GM18499 (cell line): ENCODE data around the gene SUGCT.
"Not testable (repeated sequence)": the region's sequence is repeated elsewhere in the genome, so short reads cannot be mapped to it uniquely, and the experiment has no call there.

ENCODE experiments used
- ATAC-seq: cut with Tn5 transposase; IDR thresholded peaks from one replicate; pipeline ENCODE4 v1.9.1; 2021; ENCODE audit warnings: moderate number of reproducible peaks; ENCODE audit not compliant: insufficient read depth, unreplicated experiment

The SUGCT gene

GRCh38 chr7:40595129-40595528 is 460.3 kb downstream of the SUGCT start:
- ATAC-seq: no peak

DNA sequence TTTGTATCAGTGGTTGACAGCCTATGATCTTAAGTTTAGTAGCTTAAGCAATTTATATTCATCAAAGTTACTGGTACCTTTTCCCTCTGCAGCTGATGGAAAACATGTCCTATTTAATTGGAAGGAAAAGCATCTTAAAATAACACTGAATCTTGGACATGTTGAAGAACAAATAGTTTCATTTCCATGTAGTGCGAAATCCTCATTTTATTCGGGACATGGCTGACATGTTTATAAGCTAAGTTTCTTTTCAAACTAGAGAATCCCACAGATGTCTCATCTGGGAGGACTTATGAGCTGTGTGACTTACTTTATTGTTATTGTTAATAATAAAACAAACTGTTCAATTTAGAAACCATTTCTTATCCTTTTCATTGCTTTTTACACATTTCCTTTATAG is 461.0 kb downstream of the SUGCT start:
- ATAC-seq: no peak

DNA sequence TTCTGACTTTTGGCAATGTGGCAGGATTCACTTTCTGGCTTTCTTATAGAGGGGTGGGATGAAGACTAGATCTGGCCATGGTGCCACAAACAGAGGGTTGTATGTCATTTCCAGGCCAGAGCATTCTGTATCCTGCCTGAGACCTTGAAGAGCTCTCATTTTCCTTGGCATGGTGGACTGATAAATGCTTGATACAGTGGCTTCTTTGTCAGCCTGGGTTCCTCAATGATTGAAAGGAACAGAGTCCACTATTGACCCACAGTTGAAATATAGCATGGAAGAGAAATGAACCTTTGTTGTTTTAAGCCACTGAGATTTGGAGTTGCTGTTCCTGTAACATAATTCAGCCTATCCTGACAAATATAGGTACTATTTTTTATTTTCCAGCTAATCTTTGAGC is 462.7 kb downstream of the SUGCT start:
- no peak for ATAC-seq

DNA sequence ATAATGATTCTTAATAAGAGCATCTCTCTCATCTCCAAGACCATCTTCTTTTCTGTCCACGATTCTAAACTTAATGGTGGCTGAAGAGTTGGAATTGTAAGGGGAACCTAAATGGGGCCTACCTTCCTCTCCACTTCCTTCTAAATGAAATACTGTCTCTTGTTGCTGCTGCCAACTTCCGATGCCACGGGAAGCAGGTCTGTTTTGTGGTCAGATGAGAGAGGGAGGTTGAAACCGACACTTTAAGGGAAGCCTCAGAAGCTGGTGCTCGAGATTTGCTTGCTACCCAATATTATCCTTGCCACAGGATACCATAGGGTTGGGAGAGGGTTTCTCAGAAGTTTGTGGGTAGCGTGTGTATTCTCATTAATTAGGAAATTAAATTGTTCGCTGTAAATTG is 464.1 kb downstream of the SUGCT start:
- no peak for ATAC-seq

GRCh38 chr7:40599836-40600235 is 465.0 kb downstream of the SUGCT start:
- ATAC-seq: no peak

GRCh38 chr7:40602351-40602750 is 467.5 kb downstream of the SUGCT start:
- not testable (repeated sequence) for ATAC-seq

- ATAC-seq: peak; percentile 57
Observed at GRCh38 chr7:40604601-40605438, 470.0 kb downstream of the SUGCT start.

GRCh38 chr7:40608321-40609075 is 473.7 kb downstream of the SUGCT start:
- no peak for ATAC-seq

DNA sequence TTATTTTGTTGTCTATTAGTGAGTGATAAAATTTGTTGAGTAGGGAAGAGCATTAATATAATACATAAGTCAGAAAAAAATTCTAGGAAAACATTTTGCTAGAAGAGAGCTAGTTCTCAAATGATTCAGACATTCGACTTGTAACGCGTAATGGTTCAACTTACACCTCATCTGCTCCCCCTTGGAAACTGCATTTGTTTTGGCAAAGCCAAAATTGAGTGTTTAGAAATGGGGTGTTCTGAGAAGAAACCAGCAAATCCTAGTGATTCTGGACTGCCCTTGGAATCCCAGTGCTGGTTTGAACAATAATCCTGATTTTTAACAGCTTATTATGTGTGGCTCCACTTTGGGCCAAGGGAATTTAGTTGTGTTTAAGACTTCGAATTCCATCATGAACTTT is 475.7 kb downstream of the SUGCT start:
- no peak for ATAC-seq

DNA sequence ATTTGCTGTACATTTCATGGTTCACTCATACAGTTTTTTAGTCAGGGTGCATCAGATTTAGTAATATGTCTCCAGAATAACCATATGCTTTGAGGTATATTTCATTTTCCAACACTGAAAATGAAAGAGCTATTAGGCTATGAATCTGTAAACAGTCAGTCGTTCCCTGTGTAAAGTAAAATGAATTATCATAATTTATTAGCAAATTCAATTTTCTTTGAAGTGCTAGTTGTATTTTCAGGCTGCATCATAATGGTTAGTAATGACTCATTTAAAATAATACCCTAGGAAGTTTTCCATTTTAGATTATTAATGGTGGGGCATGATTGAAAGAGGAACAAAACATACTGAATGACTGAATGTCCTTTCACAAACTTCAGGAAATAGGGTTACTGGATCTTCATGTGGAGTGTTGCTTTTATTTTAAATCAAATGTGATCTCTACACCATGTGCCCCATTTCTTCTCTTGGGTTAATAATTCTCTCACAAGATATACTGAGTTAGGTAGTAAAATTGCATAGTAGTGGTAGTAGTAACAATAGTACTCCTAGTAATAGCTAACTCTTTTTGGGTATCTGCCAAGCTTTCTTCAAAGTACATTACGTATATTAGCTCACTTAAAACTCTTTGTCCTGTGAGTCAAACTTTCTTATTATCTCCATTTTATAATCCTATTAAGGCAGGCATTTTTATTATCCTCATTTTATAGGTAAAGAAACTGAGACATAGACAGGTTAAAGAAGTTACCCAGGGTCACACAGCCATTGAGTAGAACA is 476.5 kb downstream of the SUGCT start:
- ATAC-seq: no peak

GRCh38 chr7:40612298-40612697 is 477.5 kb downstream of the SUGCT start:
- no peak for ATAC-seq

GRCh38 chr7:40619647-40620046 is 484.8 kb downstream of the SUGCT start:
- no peak for ATAC-seq

DNA sequence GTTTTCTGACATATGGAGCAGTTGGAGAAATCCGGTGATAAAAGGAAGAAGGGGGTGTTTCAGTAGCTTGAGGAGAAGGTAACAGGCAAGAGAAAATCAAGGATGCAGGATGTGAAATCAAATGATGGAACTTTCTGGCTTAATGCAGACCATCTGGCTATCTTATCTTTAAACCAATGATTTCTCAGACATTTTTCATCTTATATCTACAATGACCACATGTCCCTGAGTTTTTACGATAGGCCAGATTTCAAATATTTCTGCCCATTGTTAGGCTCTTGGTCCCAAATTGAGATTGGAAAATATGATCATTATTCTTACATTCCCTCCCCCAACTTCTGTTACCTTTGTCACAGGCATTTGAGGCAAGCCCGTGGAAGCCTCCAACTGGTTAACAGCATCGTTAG is 486.8 kb downstream of the SUGCT start:
- no peak for ATAC-seq

DNA sequence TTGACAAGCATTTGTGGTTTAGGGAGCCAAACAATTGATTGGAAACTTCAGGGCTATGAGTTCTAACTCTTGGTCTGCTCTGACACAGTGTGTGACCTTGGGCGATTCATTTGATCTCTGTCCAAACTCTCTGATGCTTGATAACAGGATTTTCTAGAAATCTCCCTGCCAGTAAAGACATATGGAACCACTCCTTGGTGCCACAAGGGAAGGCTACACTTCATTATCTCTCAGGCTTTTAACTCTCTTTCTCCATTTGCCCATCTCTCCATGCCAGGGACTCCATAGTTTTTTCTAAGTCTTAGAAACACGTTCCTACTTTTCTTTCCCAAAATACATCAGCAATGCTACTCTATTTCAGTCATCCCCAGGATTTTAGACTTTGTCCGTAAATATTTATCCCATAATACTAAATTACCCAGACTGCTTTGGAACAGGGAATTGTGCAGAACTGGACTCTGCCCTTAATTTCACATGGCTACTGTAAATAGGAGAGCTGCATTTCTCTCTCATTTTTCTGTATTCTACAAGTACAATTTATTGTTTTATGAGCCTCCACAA is 488.2 kb downstream of the SUGCT start:
- no peak for ATAC-seq

DNA sequence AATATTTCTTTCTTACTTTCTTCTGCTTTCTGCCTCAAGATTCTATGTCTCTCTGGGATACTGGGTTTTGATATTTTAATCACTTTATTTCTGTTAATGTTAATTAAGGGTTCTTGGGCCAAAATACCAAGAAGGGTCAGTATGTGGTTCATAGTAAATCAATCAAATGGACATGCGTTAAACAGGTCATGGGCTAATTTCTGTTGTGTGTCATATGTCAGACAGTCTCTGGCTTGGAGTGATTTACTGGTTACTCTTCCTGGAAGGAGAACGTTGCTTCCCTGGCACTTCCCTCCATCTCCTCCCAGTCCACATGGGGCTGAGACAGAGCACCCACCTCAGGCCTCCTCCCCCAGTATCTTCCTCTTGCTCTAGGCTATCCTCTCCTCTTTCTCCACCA is 489.1 kb downstream of the SUGCT start:
- ATAC-seq: no peak

DNA sequence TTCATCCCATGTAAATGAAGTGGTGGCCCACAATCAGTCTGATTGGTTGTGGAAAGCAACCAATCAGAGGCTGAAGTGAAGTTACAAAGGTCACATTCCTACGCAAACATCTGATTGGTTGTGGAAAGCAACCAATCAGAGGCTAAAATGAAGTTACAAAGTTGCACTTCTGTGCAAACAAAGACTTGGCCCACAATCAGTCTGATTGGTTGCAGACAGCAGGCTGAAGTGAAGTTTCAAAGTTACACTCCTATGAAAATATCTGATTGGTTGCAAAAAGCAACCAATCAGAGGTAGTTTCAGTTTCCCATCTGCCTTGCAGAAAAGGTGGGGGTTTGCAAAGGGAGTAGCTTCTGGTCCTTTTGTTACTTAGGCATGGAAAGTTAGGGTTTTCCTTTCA is 492.6 kb downstream of the SUGCT start:
- not testable (repeated sequence) for ATAC-seq

GRCh38 chr7:40629891-40630290 is 495.1 kb downstream of the SUGCT start:
- no peak for ATAC-seq

DNA sequence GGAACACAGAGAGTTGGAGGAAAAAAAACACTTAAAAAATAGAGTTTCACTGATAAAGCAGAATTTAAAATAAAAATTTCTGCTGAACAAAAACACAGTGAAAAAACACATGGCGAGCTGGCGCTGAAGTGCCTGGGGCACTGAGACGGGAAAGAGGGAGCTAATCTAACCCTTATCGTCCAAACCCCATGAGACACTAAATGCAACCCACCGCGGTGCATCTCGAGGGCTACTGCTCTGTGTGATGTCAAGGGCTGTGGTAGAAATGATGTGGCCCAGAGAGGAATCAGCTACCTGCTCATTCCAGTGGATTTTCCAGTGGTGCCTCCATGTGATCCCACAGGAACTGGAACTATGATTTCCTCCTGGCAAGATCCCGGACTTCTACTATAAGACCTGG is 499.3 kb downstream of the SUGCT start:
- ATAC-seq: no peak

- no peak for ATAC-seq
Observed at GRCh38 chr7:40638545-40639320, 503.9 kb downstream of the SUGCT start.

DNA sequence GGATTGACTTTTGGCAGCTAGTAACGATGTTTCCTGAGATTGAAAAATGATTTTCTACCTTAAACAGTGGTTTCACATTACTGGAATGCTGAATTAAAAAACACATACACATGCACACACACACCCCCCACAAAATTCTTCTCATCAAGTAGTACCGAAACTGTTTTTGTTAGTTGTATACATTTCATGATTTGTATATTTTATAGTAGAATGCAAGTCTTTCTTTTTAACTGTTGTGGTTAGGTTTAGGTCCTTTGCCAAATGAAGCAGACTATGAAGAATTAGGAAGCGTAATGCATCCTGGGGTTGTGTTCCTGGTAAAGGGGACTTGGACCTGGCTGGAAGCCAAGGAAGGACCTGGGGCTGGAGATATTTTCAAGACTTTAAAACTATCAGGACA is 505.8 kb downstream of the SUGCT start:
- ATAC-seq: no peak
